GM23338 (cell line): ENCODE measurements around the gene BCL11B. TPM values are rescaled to one million over a fixed set of nuclear protein-coding genes. Genes with fewer than 3 reads are reported as not detected.

Source experiments
- ATAC-seq: fragments of 200-7000 bp; cut with Tn5 transposase; 3 replicates; pipeline ENCODE4 v1.9.1; 2020
- DNase-seq: peaks from one replicate; pipeline ENCODE4 v3.0.0-alpha.2; 2015; ENCODE audit warnings: low spot score
- H2AFZ ChIP-seq: fragments of 200-600 bp; sonication (generic); 2 replicates; pipeline ENCODE4 v1.8.0; 2016; ENCODE audit warnings: antibody characterized with exemption, mild to moderate bottlenecking, moderate library complexity
- H3F3A ChIP-seq: fragments of 200-600 bp; sonication (generic); replicated peaks from 2 replicates; pipeline ENCODE4 v1.8.0; 2017; ENCODE audit warnings: antibody characterized with exemption, mixed run types, low read depth
- H3K27ac ChIP-seq: fragments of 200-600 bp; sonication (generic); 2 replicates; pipeline ENCODE4 v1.6.1; 2016; ENCODE audit warnings: low read depth
- H3K27me3 ChIP-seq: fragments of 200-600 bp; sonication (generic); 2 replicates; pipeline ENCODE4 v1.8.0; 2016; ENCODE audit warnings: mild to moderate bottlenecking, mixed run types, moderate library complexity; ENCODE audit not compliant: insufficient read depth
- H3K36me3 ChIP-seq: fragments of 200-600 bp; sonication (generic); 2 replicates; pipeline ENCODE4 v1.8.0; 2016; ENCODE audit warnings: mild to moderate bottlenecking; ENCODE audit not compliant: insufficient read depth
- H3K4me1 ChIP-seq: fragments of 200-600 bp; sonication (generic); 2 replicates; pipeline ENCODE4 v1.8.0; 2016; ENCODE audit warnings: mild to moderate bottlenecking, moderate library complexity; ENCODE audit not compliant: insufficient read depth
- H3K4me2 ChIP-seq: fragments of 200-600 bp; sonication (generic); 2 replicates; pipeline ENCODE4 v1.7.1; 2017; ENCODE audit warnings: mixed run types
- H3K4me3 ChIP-seq: fragments of 200-600 bp; sonication (generic); 2 replicates; pipeline ENCODE4 v1.6.1; 2016; ENCODE audit warnings: mixed run types
- H3K79me2 ChIP-seq: fragments of 200-600 bp; sonication (generic); replicated peaks from 2 replicates; pipeline ENCODE4 v1.8.0; 2017; ENCODE audit warnings: mild to moderate bottlenecking; ENCODE audit not compliant: insufficient read depth
- H3K9me2 ChIP-seq: fragments of 200-600 bp; sonication (generic); 2 replicates; pipeline ENCODE4 v1.8.0; 2017; ENCODE audit not compliant: insufficient read depth
- H4K20me1 ChIP-seq: fragments of 200-600 bp; sonication (generic); replicated peaks from 2 replicates; pipeline ENCODE4 v1.8.0; 2017; ENCODE audit warnings: mild to moderate bottlenecking; ENCODE audit not compliant: insufficient read depth
- H3K27ac Mint-ChIP-seq: 2 replicates; pipeline ENCODE4 v1.8.0; 2020; ENCODE audit warnings: inconsistent platforms, mild to moderate bottlenecking, moderate library complexity, mixed read lengths
- H3K27me3 Mint-ChIP-seq: 3 replicates; pipeline ENCODE4 v1.8.0; 2022; ENCODE audit warnings: low read depth, mild to moderate bottlenecking, moderate library complexity, mixed read lengths, inconsistent platforms; ENCODE audit not compliant: insufficient read depth, poor library complexity
- H3K36me3 Mint-ChIP-seq: 3 replicates; pipeline ENCODE4 v1.8.0; 2021; ENCODE audit warnings: low read depth, mild to moderate bottlenecking, inconsistent platforms, moderate library complexity, mixed read lengths
- H3K4me1 Mint-ChIP-seq: 3 replicates; pipeline ENCODE4 v1.8.0; 2020; ENCODE audit warnings: mild to moderate bottlenecking, inconsistent platforms, mixed read lengths
- H3K4me3 Mint-ChIP-seq: 3 replicates; pipeline ENCODE4 v1.8.0; 2021; ENCODE audit warnings: moderate library complexity, mild to moderate bottlenecking, inconsistent platforms, mixed read lengths
- H3K9me3 Mint-ChIP-seq: 3 replicates; pipeline ENCODE4 v1.8.0; 2020; ENCODE audit warnings: moderate library complexity, mild to moderate bottlenecking, inconsistent platforms, mixed read lengths
- CTCF ChIP-seq, 2 experiments: fragments of 200-600 bp in 1 of 2; sonication (generic) in 1 of 2; conservative IDR thresholded peaks; 2 replicates each; pipeline versions ENCODE4 v1.5.1 to v1.6.1; 2016 to 2017; ENCODE audit warnings: antibody characterized with exemption in 2 of 2, low read depth in 2 of 2, mild to moderate bottlenecking in 2 of 2, moderate library complexity in 1 of 2
- EZH2phosphoT487 ChIP-seq: fragments of 200-600 bp; sonication (generic); IDR thresholded peaks from one replicate; pipeline ENCODE4 v1.8.1; 2018; ENCODE audit warnings: antibody characterized with exemption; ENCODE audit not compliant: unreplicated experiment
- REST ChIP-seq: IDR thresholded peaks from one replicate; pipeline ENCODE4 v1.6.1; 2018; ENCODE audit warnings: antibody characterized with exemption; ENCODE audit not compliant: unreplicated experiment
- STAT1 ChIP-seq: IDR thresholded peaks from one replicate; pipeline ENCODE4 v1.6.1; 2016; ENCODE audit warnings: antibody characterized with exemption; ENCODE audit not compliant: unreplicated experiment
- ZNF462 ChIP-seq: fragments of 250-450 bp; sonication (Bioruptor Pico); IDR thresholded peaks from 2 replicates; pipeline ENCODE4 v1.5.0; 2020; ENCODE audit warnings: mild to moderate bottlenecking, moderate library complexity
- polyA plus RNA-seq: library from polyadenylated mRNA; unstranded; fragments of >200 nt; fragmentation: Nextera tagmentation; extraction: Ambion mirVana; gene quantifications from 2 replicates; pipeline ENCODE4 v1.2.1, GENCODE V29; 2016
- total RNA-seq: library from RNA; depleted of rRNA; stranded (reverse); fragments of >200 nt; shearing (Covaris generic); gene quantifications from 2 replicates; pipeline ENCODE4 v1.2.3, GENCODE V29; 2014

The BCL11B gene
- total and polyA plus RNA-seq, 2 experiments from 2014 or later, result 2.4 to 6.7 TPM

DNA sequence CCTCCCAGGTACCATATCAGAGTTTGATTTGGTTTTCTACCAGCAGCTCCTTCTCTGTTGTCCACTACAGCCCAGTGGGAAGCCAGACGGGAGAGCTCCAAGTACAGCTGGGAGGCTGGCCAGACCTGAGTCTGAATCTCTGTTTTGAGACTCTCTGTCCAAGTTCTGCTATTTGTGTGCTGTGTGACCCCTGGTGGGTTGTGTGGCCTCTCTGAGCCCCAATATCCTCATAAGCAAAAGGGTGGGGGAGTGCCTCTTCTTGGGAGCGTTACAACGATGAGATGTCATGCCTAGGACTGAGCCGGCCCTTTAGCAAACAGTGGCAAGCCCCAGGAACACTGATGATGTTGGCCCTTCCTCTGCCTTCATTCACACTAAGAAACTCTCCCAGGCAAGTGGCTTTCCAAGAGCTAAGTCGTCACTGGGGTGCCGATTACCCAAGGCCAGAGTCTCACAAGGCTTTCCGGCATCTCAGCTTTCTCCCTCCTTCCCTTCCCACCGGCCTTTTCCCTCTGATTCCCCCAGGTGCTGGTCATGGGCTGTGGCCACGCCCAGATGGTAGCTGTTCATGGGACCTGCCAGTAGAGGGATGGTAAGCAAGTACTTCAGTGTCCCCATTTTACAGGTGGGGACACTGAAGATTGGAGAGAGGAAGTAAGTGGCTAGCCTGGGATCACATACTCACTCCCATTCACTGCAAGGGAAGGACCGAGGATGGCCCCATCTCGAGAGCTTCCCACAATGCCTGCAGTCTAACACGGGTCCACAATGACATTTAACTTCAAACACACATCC is 47.7 kb downstream of the BCL11B start:
- peaks cover 27% of the 10 kb centered on the region for H3K27me3 Mint-ChIP-seq
- Histone ChIP-seq H3F3A (no peaks in the 10 kb centered on the region), H2AFZ (no peak overlapping the region), H3K4me1 (no peaks in the 10 kb centered on the region), H4K20me1 (peaks cover 6% of the 10 kb centered on the region; the same call in 1 of the 2 replicates), H3K79me2 (peaks cover 93% of the 10 kb centered on the region), H3K4me3 (no peak overlapping the region), H3K36me3 (no peaks in the 10 kb centered on the region), H3K27me3 (no peaks in the 10 kb centered on the region), H3K27ac (no peak overlapping the region), H3K4me2 (no peak overlapping the region; the same call in 1 of the 2 replicates), H3K9me2 (no peaks in the 10 kb centered on the region)
- peaks cover 8% of the 10 kb centered on the region for H3K36me3 Mint-ChIP-seq
- H3K27ac Mint-ChIP-seq, result peak overlapping the region; percentile 20; the same call in 1 of the 2 replicates
- H3K4me1 Mint-ChIP-seq, result peaks cover 20% of the 10 kb centered on the region
- DNase-seq, result peak; percentile 77
- peak; percentile 89 for ATAC-seq
- no peak for TF ChIP-seq EZH2phosphoT487
- peak; percentile 47 to 58 for TF ChIP-seq CTCF (conservative IDR thresholded peaks at IDR 0.05; ENCODE audit: low read depth in 2 of 2)
- H3K9me3 Mint-ChIP-seq, result no peaks in the 10 kb centered on the region; the same call in 1 of the 3 replicates
- no peak overlapping the region for H3K4me3 Mint-ChIP-seq

GRCh38 chr14:99221445-99221844 is 50.6 kb downstream of the BCL11B start:
- no peak for DNase-seq
- no peak for ATAC-seq
- Histone ChIP-seq H3K27ac (no peak overlapping the region), H3K36me3 (no peaks in the 10 kb centered on the region), H3F3A (no peaks in the 10 kb centered on the region), H3K4me2 (no peak overlapping the region), H3K79me2 (peaks cover 94% of the 10 kb centered on the region), H3K27me3 (no peaks in the 10 kb centered on the region), H3K4me1 (no peaks in the 10 kb centered on the region; the same call in 1 of the 2 replicates), H4K20me1 (peaks cover 6% of the 10 kb centered on the region; the same call in 1 of the 2 replicates), H2AFZ (no peak overlapping the region), H3K9me2 (no peaks in the 10 kb centered on the region), H3K4me3 (no peak overlapping the region)
- peaks cover 28% of the 10 kb centered on the region for H3K27me3 Mint-ChIP-seq
- TF ChIP-seq REST (no peak), STAT1 (no peak), EZH2phosphoT487 (no peak), ZNF462 (CRISPR knock-in tag) (no peak)
- peaks cover 24% of the 10 kb centered on the region for H3K4me1 Mint-ChIP-seq
- no peak overlapping the region for H3K27ac Mint-ChIP-seq
- no peaks in the 10 kb centered on the region for H3K9me3 Mint-ChIP-seq
- no peak overlapping the region for H3K4me3 Mint-ChIP-seq
- no peaks in the 10 kb centered on the region for H3K36me3 Mint-ChIP-seq
